ENCODE results near the gene PGAP1. TPM values are rescaled to one million over a fixed set of nuclear protein-coding genes. Genes with fewer than 3 reads are reported as not detected.

PGAP1 gene
- total RNA-seq, 1 experiment from 2014 or later = 5.8 TPM

- Mint-ChIP-seq H3K9me3 (ENCODE audit: low read depth, unreplicated experiment) (peaks cover 2% of the 10 kb centered on the region), H3K27ac (ENCODE audit: unreplicated experiment) (no peak overlapping the region), H3K36me3 (ENCODE audit: insufficient read depth, unreplicated experiment) (no peaks in the 10 kb centered on the region), H3K4me3 (ENCODE audit: low read depth, unreplicated experiment) (no peak overlapping the region), H3K27me3 (ENCODE audit: unreplicated experiment) (no peaks in the 10 kb centered on the region), H3K4me1 (ENCODE audit: low read depth, unreplicated experiment) (no peaks in the 10 kb centered on the region)
- BruUV-seq (replicated peaks) = no TSS peak
- no peak for DNase-seq
- TF ChIP-seq, protein P1, sequence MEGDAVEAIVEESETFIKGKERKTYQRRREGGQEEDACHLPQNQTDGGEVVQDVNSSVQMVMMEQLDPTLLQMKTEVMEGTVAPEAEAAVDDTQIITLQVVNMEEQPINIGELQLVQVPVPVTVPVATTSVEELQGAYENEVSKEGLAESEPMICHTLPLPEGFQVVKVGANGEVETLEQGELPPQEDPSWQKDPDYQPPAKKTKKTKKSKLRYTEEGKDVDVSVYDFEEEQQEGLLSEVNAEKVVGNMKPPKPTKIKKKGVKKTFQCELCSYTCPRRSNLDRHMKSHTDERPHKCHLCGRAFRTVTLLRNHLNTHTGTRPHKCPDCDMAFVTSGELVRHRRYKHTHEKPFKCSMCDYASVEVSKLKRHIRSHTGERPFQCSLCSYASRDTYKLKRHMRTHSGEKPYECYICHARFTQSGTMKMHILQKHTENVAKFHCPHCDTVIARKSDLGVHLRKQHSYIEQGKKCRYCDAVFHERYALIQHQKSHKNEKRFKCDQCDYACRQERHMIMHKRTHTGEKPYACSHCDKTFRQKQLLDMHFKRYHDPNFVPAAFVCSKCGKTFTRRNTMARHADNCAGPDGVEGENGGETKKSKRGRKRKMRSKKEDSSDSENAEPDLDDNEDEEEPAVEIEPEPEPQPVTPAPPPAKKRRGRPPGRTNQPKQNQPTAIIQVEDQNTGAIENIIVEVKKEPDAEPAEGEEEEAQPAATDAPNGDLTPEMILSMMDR (IDR thresholded peaks at IDR 0.05; ENCODE audit: unreplicated experiment) = no peak
- intact Hi-C loops (cut with micrococcal nuclease; ENCODE audit: unreplicated experiment) = no loop called here
- CTCF ChIA-PET = no interaction called here
These were observed 43.6 kb upstream of the PGAP1 start for GRCh38 chr2:196970099-196970498.

GRCh38 chr2:196968516-196968915 is 42.0 kb upstream of the PGAP1 start:
- no peak overlapping the region for H3K27ac Mint-ChIP-seq (ENCODE audit: unreplicated experiment)
- peaks cover 2% of the 10 kb centered on the region for H3K9me3 Mint-ChIP-seq (ENCODE audit: low read depth, unreplicated experiment)
- H3K4me3 Mint-ChIP-seq (ENCODE audit: low read depth, unreplicated experiment) = no peak overlapping the region
- BruUV-seq (replicated peaks) = no TSS peak
- H3K27me3 Mint-ChIP-seq (ENCODE audit: unreplicated experiment) = no peaks in the 10 kb centered on the region
- CTCF ChIA-PET = no interaction called here
- H3K4me1 Mint-ChIP-seq (ENCODE audit: low read depth, unreplicated experiment) = no peaks in the 10 kb centered on the region
- no peaks in the 10 kb centered on the region for H3K36me3 Mint-ChIP-seq (ENCODE audit: insufficient read depth, unreplicated experiment)
- intact Hi-C loops (cut with micrococcal nuclease; ENCODE audit: unreplicated experiment) = no loop called here
- TF ChIP-seq, protein P1 (IDR thresholded peaks at IDR 0.05; ENCODE audit: unreplicated experiment) = no peak
- no peak for DNase-seq

DNA sequence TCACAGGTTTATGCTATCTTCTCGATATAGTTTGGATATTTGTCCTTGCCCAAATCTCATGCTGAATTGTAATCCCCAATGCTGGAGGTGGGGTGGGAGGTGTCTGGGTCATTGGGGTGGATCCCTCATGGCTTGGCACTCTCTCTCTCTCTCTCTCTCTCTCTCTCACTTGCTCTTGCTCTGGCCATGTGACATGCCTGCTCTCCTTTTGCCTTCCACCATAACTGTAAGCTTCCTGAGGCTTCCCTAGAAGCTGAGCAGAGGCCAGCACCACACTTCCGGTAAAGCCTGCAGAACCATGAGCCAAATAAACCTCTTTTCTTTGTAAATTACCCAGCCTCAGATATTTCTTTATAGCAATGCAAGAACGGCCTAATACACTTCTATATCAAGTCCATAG is 41.3 kb upstream of the PGAP1 start:
- no peak for DNase-seq
- Mint-ChIP-seq H3K4me3 (ENCODE audit: low read depth, unreplicated experiment) (no peak overlapping the region), H3K27ac (ENCODE audit: unreplicated experiment) (no peak overlapping the region), H3K36me3 (ENCODE audit: insufficient read depth, unreplicated experiment) (no peaks in the 10 kb centered on the region), H3K27me3 (ENCODE audit: unreplicated experiment) (no peaks in the 10 kb centered on the region), H3K9me3 (ENCODE audit: low read depth, unreplicated experiment) (peaks cover 2% of the 10 kb centered on the region), H3K4me1 (ENCODE audit: low read depth, unreplicated experiment) (no peaks in the 10 kb centered on the region)
- CTCF ChIA-PET = no interaction called here
- BruUV-seq (replicated peaks) = no TSS peak
- TF ChIP-seq, protein P1 (IDR thresholded peaks at IDR 0.05; ENCODE audit: unreplicated experiment) = no peak
- intact Hi-C loops (cut with micrococcal nuclease; ENCODE audit: unreplicated experiment) = no loop called here

DNA sequence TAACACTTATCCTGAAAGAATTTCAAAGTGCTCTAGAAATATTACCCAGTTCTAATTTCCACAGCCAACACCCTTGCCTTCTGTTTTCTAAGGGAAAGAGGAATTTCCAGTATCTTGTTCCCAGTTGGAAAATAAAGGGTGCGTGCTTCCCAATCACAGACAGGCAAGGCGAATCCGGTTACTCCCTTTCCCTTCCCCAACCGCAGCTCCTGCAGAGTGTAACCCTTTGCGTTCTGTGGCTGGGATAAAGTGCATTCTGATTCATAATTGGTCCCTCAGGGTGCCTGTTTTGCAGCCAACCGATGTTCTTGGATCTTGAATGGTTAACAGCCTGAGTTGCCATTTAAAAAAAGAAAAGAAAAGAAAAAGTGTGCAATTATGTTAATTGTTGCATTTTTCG is 40.6 kb upstream of the PGAP1 start:
- CTCF ChIA-PET = no interaction called here
- no TSS peak for BruUV-seq (replicated peaks)
- no peak for DNase-seq
- H3K9me3 Mint-ChIP-seq (ENCODE audit: low read depth, unreplicated experiment) = peaks cover 2% of the 10 kb centered on the region
- no peak overlapping the region for H3K4me3 Mint-ChIP-seq (ENCODE audit: low read depth, unreplicated experiment)
- TF ChIP-seq, protein P1 (IDR thresholded peaks at IDR 0.05; ENCODE audit: unreplicated experiment) = no peak
- H3K4me1 Mint-ChIP-seq (ENCODE audit: low read depth, unreplicated experiment) = no peaks in the 10 kb centered on the region
- H3K27me3 Mint-ChIP-seq (ENCODE audit: unreplicated experiment) = no peaks in the 10 kb centered on the region
- H3K27ac Mint-ChIP-seq (ENCODE audit: unreplicated experiment) = no peak overlapping the region
- intact Hi-C loops (cut with micrococcal nuclease; ENCODE audit: unreplicated experiment) = no loop called here
- H3K36me3 Mint-ChIP-seq (ENCODE audit: insufficient read depth, unreplicated experiment) = no peaks in the 10 kb centered on the region

- DNase-seq = no peak
- Mint-ChIP-seq H3K36me3 (ENCODE audit: insufficient read depth, unreplicated experiment) (no peaks in the 10 kb centered on the region), H3K4me3 (ENCODE audit: low read depth, unreplicated experiment) (no peak overlapping the region), H3K27ac (ENCODE audit: unreplicated experiment) (no peak overlapping the region), H3K4me1 (ENCODE audit: low read depth, unreplicated experiment) (no peaks in the 10 kb centered on the region), H3K27me3 (ENCODE audit: unreplicated experiment) (no peaks in the 10 kb centered on the region), H3K9me3 (ENCODE audit: low read depth, unreplicated experiment) (peaks cover 2% of the 10 kb centered on the region)
- intact Hi-C loops (cut with micrococcal nuclease; ENCODE audit: unreplicated experiment) = no loop called here
- TF ChIP-seq, protein P1 (IDR thresholded peaks at IDR 0.05; ENCODE audit: unreplicated experiment) = no peak
- CTCF ChIA-PET = no interaction called here
- BruUV-seq (replicated peaks) = no TSS peak
These were observed 39.6 kb upstream of the PGAP1 start for GRCh38 chr2:196966061-196966460.

Data from Calu3 (cell line).